ENCODE results near the gene DNAJC10.

DNA sequence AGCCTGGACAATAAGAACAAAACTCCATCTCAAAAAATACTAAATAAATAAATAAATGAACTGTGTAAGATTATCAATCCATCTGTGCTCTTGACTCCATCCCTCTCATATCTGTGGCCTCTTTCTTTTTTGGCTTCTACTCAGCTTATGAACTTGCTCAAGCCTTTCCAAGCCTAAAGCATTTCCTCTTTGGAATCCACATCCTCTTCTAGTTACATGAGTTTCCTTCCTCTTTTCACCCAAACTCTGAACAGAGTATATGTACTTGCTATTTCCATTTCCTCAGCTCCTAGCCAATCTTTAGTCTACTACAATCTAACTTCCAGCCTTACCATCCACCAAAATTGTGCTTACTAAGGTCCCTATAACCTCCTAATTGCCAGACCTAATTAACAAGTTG lies 2.5 kb upstream of the DNAJC10 start:
- TF ChIP-seq, protein P1, sequence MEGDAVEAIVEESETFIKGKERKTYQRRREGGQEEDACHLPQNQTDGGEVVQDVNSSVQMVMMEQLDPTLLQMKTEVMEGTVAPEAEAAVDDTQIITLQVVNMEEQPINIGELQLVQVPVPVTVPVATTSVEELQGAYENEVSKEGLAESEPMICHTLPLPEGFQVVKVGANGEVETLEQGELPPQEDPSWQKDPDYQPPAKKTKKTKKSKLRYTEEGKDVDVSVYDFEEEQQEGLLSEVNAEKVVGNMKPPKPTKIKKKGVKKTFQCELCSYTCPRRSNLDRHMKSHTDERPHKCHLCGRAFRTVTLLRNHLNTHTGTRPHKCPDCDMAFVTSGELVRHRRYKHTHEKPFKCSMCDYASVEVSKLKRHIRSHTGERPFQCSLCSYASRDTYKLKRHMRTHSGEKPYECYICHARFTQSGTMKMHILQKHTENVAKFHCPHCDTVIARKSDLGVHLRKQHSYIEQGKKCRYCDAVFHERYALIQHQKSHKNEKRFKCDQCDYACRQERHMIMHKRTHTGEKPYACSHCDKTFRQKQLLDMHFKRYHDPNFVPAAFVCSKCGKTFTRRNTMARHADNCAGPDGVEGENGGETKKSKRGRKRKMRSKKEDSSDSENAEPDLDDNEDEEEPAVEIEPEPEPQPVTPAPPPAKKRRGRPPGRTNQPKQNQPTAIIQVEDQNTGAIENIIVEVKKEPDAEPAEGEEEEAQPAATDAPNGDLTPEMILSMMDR (IDR thresholded peaks at IDR 0.05), result no peak
- no peak for TF ChIP-seq POLR2A (IDR thresholded peaks at IDR 0.05)
